22Rv1 (cell line): ENCODE results near the gene AIG1.

Source experiments
- CTCF ChIP-seq: fragments of 450-650 bp; IDR thresholded peaks from 2 replicates; pipeline ENCODE4 v1.5.1; 2017; ENCODE audit warnings: mild to moderate bottlenecking
- ZFX ChIP-seq: fragments of 450-650 bp; IDR thresholded peaks from 2 replicates; pipeline ENCODE4 v1.6.1; 2017; ENCODE audit warnings: antibody characterized with exemption, borderline replicate concordance

- no peak for TF ChIP-seq CTCF
- no peak for TF ChIP-seq ZFX
These were observed 207.8 kb downstream of the AIG1 start for GRCh38 chr6:143268439-143268838.
